ENCODE results near the gene PAK5.

The PAK5 gene

GRCh38 chr20:9573335-9574151 is 265.3 kb downstream of the PAK5 start:
- no peak for FAIRE-seq

DNA sequence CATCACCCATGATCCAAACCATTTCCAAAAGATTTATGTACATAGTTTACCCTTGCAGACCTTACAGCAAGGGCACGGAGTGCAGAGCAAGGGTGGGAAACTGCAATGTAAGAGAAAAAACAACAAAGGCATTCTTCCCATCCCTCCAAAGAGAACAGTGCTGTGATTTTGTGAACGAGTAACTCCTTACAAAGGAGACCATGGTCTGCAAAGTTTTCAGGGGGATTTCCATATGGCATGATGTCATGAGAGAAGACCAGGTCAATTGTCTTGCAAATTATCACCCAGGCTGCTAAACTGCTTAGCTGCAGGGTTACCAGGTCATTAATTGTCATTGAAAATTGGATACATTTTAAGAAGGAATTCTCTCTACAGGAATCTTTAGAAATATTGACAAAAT is 266.2 kb downstream of the PAK5 start:
- FAIRE-seq: no peak

- no peak for FAIRE-seq
These were observed 267.1 kb downstream of the PAK5 start for GRCh38 chr20:9571783-9572182.

GRCh38 chr20:9570612-9571011 is 268.3 kb downstream of the PAK5 start:
- no peak for FAIRE-seq

- FAIRE-seq: no peak
These were observed 271.9 kb downstream of the PAK5 start for GRCh38 chr20:9566977-9567376.

GRCh38 chr20:9565910-9566550 is 272.8 kb downstream of the PAK5 start:
- FAIRE-seq: no peak

- no peak for FAIRE-seq
These were observed 281.5 kb downstream of the PAK5 start for GRCh38 chr20:9557411-9557810.

GRCh38 chr20:9555781-9556180 is 283.1 kb downstream of the PAK5 start:
- no peak for FAIRE-seq

DNA sequence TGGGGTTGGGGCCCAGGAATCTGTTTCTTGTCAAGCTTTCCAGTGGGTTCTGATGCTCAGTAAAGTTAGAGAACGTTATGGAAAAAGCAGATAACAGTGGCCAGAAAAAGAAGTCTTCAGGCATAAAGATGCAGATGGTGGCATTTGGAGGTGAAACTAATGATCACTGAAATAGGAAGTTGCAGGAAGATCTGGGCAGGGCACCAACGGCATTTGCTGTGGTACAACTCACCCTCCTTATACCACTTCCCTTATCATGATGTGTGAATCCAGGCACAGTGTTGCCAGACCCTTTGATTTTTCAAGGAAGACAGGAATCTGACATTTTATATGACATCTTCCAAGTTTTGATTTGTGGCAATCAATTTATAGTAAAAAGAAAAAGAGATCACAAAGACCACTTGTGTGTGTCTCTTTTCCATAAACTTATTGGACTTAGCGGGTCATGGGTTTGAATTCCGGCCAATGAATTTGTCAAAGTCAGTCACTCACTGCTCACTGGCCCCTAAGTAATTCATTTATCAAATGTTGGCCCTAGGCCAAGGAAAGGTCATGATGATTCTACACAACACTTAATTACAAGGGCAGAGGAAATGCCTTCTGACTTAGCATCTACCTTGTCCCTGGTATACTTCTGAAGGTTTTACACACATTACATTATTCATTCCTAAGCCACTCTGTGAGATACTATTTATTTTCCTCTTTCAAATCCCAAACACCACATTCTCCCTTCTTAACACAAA is 286.9 kb downstream of the PAK5 start:
- FAIRE-seq: no peak

- no peak for FAIRE-seq
These were observed 288.0 kb downstream of the PAK5 start for GRCh38 chr20:9550871-9551270.

DNA sequence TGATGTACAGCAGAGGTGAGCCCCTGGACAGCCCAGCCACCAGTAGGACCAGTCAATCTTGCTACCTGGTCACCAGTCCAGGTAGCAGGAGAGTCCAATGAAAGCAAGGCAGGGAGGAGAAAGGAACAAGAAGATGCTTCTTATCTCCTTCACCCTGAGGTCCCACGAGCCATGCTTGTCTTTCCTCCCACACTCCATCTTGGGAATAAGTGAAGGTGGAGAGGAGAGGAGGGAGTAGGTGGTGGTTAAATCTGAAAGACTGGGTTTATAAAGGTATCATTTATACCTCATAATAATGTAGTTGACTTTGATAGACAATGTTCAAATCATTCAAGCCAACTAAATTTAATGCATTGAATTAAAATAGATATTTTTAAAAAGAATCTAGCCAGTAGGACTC is 288.6 kb downstream of the PAK5 start:
- FAIRE-seq: no peak

GRCh38 chr20:9543214-9543613 is 295.7 kb downstream of the PAK5 start:
- FAIRE-seq: no peak

GRCh38 chr20:9535449-9535848 is 303.4 kb downstream of the PAK5 start:
- no peak for FAIRE-seq

- FAIRE-seq: no peak
These were observed 304.9 kb downstream of the PAK5 start for GRCh38 chr20:9534025-9534424.

GRCh38 chr20:9532069-9532838 is 306.6 kb downstream of the PAK5 start:
- no peak for FAIRE-seq

DNA sequence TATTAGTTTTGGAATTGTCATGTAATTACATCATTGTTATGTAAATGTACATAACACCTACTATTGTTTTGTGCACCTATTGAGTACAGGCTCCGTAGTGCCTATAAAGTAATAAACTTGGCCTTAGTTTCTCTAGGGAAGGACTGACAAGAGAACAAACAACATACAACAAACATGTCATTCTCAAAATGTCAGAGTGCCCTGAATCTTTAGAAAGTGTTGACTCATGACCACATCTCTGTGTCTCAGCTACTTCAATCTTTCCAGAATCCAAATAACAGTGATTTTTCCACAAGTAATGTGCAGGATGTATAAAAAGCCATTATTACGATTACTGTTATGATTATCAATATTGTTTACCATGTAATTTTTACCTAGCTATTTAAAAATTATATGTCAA is 307.3 kb downstream of the PAK5 start:
- FAIRE-seq: no peak

DNA sequence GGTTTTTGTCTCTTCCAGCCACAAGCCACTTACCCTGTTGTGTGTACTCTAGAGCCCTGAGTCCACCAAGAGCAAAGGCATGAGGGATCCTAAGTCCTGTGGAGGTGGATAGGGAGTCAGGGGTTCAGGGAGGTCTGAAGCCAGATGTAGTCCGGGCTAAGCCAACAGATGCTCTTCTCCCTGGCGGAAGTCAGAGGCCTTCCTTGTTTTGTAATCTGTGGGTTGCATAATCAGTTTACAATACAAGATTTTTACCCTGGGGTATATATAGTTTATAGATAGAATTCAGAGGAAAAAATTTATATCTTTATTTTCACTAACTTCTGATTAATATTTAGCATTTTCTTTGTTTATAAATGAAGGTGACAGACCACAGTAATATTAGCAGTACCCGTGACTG is 315.2 kb downstream of the PAK5 start:
- FAIRE-seq: no peak

- FAIRE-seq: no peak
These were observed 318.8 kb downstream of the PAK5 start for GRCh38 chr20:9520086-9520485.

- no peak for FAIRE-seq
These were observed 320.2 kb downstream of the PAK5 start for GRCh38 chr20:9518576-9519175.

GRCh38 chr20:9517297-9518162 is 321.3 kb downstream of the PAK5 start:
- no peak for FAIRE-seq

GRCh38 chr20:9516234-9516871 is 322.5 kb downstream of the PAK5 start:
- FAIRE-seq: no peak

Data from islet of Langerhans (tissue), 1 donor.